Psoas muscle (tissue), 8 donors: ENCODE data around the gene DCTN1. TPM values are rescaled to one million over a fixed set of nuclear protein-coding genes. Genes with fewer than 3 reads are reported as not detected.

ENCODE experiments used
- ATAC-seq, 4 donors: fragments of 200-7000 bp; cut with Tn5 transposase; one replicate each; pipeline ENCODE4 v1.9.1; 2020; ENCODE audit warnings: moderate library complexity in 3 of 4, mild to moderate bottlenecking in 2 of 4
- DNase-seq, 2 donors: peaks; one replicate each; pipeline ENCODE4 v3.0.0-alpha.2; 2020
- H3K27ac ChIP-seq: fragments of 200-600 bp; one replicate; pipeline ENCODE4 v1.8.0; 2022
- H3K27me3 ChIP-seq, 3 donors: fragments of 200-600 bp in 1 of 3; one replicate each; pipeline versions ENCODE4 v1.6.1 to v1.8.0; 2013 to 2022; ENCODE audit warnings: low read length in 2 of 3, mild to moderate bottlenecking in 2 of 3, moderate library complexity in 1 of 3; ENCODE audit not compliant: insufficient read depth in 3 of 3
- H3K36me3 ChIP-seq, 2 donors: fragments of 200-600 bp in 1 of 2; one replicate each; pipeline versions ENCODE4 v1.6.1 to v1.8.0; 2013 to 2022; ENCODE audit warnings: low read depth in 1 of 2, mild to moderate bottlenecking in 1 of 2, moderate library complexity in 1 of 2; ENCODE audit not compliant: insufficient read depth in 1 of 2
- H3K4me1 ChIP-seq: fragments of 200-600 bp; one replicate; pipeline ENCODE4 v1.8.0; 2022
- H3K4me3 ChIP-seq: fragments of 200-600 bp; one replicate; pipeline ENCODE4 v1.8.0; 2022; ENCODE audit warnings: mild to moderate bottlenecking
- H3K9me3 ChIP-seq: fragments of 200-600 bp; one replicate; pipeline ENCODE4 v1.8.0; 2022
- WGBS, 3 donors: extraction: QIAGEN DNeasy Blood & Tissue Kit; methylation state at CpG; one replicate each; pipeline versions ENCODE4 v1.1.6 to v1.1.7; 2013; 5-methylcytosine and 5-hydroxymethylcytosine counted together
- intact Hi-C, 2 donors: fragments of 100-400 bp; cut with DNase I; formaldehyde crosslinking; loops; one replicate each; pipeline versions ENCODE4 v1.11.0 to v1.14.2; 2022
- polyA plus RNA-seq, 3 donors: library from polyadenylated mRNA; stranded (reverse); fragments of 200-250 nt; gene quantifications; one replicate each; pipeline ENCODE4 v1.2.3, GENCODE V29; 2013
- total RNA-seq, 4 donors: library from RNA; stranded (reverse); fragmentation: NEBNext Ultra II Directional in 2 of 4; extraction: Animal tissue kit (Norgen Biotek cat#: 25700) in 2 of 4; gene quantifications; one replicate each; pipeline versions ENCODE4 v1.2.1 to v1.2.4, GENCODE V29; 2021 to 2023
- TF ChIP-seq, protein P1 (sequence below): fragments of 200-600 bp; IDR thresholded peaks from one replicate; pipeline ENCODE4 v1.8.0; 2022; ENCODE audit warnings: antibody characterized with exemption
- donor health status: healthy with polysubstance abuse.
- donor health status: DM: no; HTN: no; CAD: no; lungs with moderate emphysema.
- donor health status: Bipolar disorder and iron deficiency.
- donor health status: healthy.
- donor health status: DM: yes; HTN: yes; CAD: no.
- donor health status: DM: no; HTN: no; CAD: no.
- donor health status: DM: no; HTN: no; CAD: no.
- donor health status: DM: yes; HTN: yes; CAD: no.

The DCTN1 gene
- total and polyA plus RNA-seq, 7 donors: 45.6 to 131 (median 99.0) TPM

DNA sequence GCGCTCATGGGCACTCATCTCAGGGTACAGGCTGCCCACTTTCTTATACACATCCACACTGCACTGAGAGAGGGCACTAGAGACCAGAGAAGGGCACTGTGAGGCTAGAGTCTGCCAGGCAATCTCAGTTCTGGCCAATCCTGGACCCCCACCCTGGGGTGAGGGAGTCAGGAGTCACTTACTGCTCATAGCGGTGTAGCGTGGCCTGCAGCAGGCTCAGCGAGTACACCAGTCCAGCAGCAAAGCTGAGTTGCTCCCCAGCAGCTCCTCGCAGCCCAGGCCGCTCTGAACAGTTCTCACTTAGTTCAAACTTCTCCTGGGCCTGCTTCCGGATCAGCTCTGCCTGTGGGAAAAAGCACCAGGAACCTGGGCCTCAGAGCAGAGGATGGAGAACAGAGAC is 12.3 kb downstream of the DCTN1 start:
- no peak for DNase-seq
- WGBS, 3 donors: 97 to 99% (median 97%) methylated on average over 7 of the region's 7 CpGs
- Histone ChIP-seq H3K36me3 (peaks cover 10 to 97% of the 10 kb centered on the region in 2 donors), H3K4me1 (no peaks in the 10 kb centered on the region), H3K9me3 (no peaks in the 10 kb centered on the region), H3K27me3 (no peaks in the 10 kb centered on the region), H3K27ac (no peak overlapping the region), H3K4me3 (no peak overlapping the region)
- TF ChIP-seq, protein P1, sequence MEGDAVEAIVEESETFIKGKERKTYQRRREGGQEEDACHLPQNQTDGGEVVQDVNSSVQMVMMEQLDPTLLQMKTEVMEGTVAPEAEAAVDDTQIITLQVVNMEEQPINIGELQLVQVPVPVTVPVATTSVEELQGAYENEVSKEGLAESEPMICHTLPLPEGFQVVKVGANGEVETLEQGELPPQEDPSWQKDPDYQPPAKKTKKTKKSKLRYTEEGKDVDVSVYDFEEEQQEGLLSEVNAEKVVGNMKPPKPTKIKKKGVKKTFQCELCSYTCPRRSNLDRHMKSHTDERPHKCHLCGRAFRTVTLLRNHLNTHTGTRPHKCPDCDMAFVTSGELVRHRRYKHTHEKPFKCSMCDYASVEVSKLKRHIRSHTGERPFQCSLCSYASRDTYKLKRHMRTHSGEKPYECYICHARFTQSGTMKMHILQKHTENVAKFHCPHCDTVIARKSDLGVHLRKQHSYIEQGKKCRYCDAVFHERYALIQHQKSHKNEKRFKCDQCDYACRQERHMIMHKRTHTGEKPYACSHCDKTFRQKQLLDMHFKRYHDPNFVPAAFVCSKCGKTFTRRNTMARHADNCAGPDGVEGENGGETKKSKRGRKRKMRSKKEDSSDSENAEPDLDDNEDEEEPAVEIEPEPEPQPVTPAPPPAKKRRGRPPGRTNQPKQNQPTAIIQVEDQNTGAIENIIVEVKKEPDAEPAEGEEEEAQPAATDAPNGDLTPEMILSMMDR: no peak
- no peak for ATAC-seq
- intact Hi-C loops: no loop called here

DNA sequence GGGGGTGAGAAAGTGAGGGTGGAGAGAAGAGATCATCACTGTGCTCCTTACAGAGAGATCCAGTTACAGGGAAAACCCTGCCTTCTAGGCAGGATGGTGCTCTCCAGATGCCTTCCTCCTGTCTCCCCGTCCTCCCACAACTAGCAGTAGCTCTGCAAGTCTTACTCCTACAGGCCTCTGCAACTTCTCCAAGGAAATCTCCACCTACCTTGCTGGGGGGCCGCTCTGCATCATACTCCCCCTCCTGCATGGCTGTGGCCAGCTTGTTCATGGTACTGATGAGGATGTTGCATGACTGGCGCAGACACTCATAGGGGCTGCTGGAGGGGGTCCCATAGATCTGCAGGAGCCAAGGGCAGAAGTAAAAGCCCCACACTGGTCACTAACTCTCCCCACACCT is 14.1 kb downstream of the DCTN1 start:
- intact Hi-C loops: no loop called here
- no peak overlapping the region for H3K27ac ChIP-seq

DNA sequence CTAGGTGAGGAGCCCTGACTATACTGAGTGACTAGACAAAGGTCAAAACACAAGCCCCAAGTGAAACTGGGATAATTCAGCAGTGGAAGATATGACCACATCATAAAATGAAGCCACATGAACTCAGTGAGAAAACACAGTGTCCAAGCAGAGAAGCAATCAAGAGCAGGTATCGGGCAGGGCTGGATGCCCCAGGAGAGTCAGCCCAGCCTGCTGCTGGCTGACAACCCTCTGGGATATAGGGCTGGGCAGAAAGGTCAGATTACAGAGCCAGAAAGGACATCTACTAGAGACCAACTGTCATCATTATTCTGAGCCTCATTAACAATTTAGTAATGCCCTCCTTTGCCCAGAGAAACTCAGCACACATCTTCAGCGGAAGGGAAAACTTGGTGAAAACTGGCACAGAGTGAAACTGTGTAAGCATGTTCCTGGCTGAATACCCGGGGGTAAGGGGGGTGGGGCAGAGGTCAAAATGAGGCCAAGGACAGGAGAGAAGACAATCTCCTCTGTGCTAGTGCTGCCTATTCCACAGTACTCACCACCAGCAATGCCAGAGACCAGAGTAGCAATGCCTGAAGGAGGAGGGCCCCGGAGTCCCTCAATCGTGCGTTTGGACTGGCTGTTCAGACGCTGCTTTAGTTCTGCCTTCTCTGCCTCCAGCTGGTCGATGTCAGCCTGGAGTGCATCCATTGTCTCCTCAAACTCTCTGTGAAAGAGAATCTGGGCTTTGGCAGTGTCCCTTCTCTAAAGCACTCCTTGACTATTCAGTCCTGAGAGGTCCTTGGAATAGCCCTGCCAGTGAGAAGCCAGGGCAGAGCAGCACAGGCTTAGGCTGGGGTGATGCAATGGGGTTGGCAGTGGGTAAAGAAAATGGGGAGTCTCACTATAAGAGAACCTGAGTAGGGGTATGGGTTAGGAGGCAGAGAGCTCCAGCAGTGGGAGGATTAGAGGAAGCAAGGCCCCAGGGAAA is 15.3 kb downstream of the DCTN1 start:
- Histone ChIP-seq H3K27ac (no peak overlapping the region), H3K9me3 (no peaks in the 10 kb centered on the region), H3K27me3 (no peaks in the 10 kb centered on the region), H3K4me1 (no peaks in the 10 kb centered on the region), H3K36me3 (peaks cover 12 to 100% of the 10 kb centered on the region in 2 donors), H3K4me3 (no peak overlapping the region)
- intact Hi-C loops: no loop called here
- TF ChIP-seq, protein P1: no peak
- WGBS, 3 donors: 26 to 44% (median 30%) methylated on average over 8 of the region's 8 CpGs
- DNase-seq (no peak), ATAC-seq (peak; percentile 39 to 66 (median 42))

More for the DNA sequence above, 14.1 kb downstream of the DCTN1 start:
- no peaks in the 10 kb centered on the region for H3K4me1 ChIP-seq
- no peaks in the 10 kb centered on the region for H3K9me3 ChIP-seq
- peaks cover 15 to 100% of the 10 kb centered on the region in 2 donors for H3K36me3 ChIP-seq
- 92 to 100% (median 98%) methylated on average over 3 of the region's 3 CpGs for WGBS, 3 donors
- DNase-seq (no peak), ATAC-seq (no peak)
- TF ChIP-seq, protein P1: no peak
- H3K4me3 ChIP-seq: no peak overlapping the region
- no peaks in the 10 kb centered on the region for H3K27me3 ChIP-seq

DNA sequence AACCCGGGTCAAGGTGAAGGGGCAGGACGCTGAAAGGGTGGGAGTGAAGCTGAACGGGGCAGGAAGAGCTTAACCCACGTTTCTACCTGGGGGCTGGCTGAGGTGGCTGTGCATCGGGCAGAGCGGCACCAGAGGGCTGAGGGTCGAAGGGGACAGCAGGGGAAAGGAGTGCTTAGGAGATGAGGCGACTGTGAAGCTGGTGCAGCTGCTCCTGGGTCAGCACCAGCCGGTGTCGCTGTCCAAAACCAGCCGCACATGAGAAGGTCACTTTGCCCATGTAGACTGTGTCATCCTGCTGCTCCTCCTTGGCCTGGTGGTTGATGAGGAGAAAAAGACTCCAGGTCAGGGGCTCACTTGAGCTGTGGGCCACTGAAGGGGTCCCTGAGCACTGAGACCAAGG is 18.8 kb downstream of the DCTN1 start:
- no peak for DNase-seq
- intact Hi-C loops: no loop called here
- H3K4me3 ChIP-seq: no peak overlapping the region
- H3K9me3 ChIP-seq: no peaks in the 10 kb centered on the region
- H3K27me3 ChIP-seq: no peaks in the 10 kb centered on the region
- ATAC-seq: no peak
- no peak overlapping the region for H3K27ac ChIP-seq
- peaks cover 12 to 100% of the 10 kb centered on the region in 2 donors for H3K36me3 ChIP-seq
- no peaks in the 10 kb centered on the region for H3K4me1 ChIP-seq
- TF ChIP-seq, protein P1: no peak
- 86 to 91% (median 86%) methylated on average over 11 of the region's 11 CpGs for WGBS, 3 donors
